Brain pericyte (primary cell): ENCODE data around the gene PIK3CD.
"Not testable (repeated sequence)": the region's sequence is repeated elsewhere in the genome, so short reads cannot be mapped to it uniquely, and the experiment has no call there.

ENCODE experiments used
- DNase-seq: peaks from one replicate; pipeline ENCODE4 v3.0.0-alpha.2; 2012; ENCODE audit warnings: low read depth, low spot score

PIK3CD gene

GRCh38 chr1:9732123-9732971, 80.8 kb downstream of the PIK3CD start:
- DNase-seq: no peak

GRCh38 chr1:9733160-9733789, 81.7 kb downstream of the PIK3CD start:
- DNase-seq: no peak

DNA sequence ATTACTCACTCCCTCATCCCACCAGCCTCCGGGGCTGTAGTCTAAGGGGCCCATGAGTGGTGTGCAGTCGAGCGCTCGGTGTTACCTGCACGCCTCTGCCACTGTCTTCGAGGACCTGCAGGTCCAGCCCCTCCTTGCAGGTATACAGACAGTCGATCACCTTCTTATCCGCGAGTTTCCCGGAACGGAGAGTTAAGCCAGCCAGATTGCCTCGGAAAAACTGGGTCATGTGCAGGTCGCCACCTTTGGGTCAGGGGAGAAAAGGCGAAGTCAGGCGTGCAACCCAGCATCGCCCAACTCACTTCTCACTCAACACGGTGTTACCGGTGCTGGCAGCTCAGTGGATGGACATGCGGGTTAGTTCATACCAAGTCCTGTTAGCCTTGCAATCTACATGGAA, 84.3 kb downstream of the PIK3CD start:
- DNase-seq: no peak

GRCh38 chr1:9736241-9736640, 84.7 kb downstream of the PIK3CD start:
- no peak for DNase-seq

- DNase-seq: no peak
Observed at GRCh38 chr1:9737057-9737456, 85.5 kb downstream of the PIK3CD start.

DNA sequence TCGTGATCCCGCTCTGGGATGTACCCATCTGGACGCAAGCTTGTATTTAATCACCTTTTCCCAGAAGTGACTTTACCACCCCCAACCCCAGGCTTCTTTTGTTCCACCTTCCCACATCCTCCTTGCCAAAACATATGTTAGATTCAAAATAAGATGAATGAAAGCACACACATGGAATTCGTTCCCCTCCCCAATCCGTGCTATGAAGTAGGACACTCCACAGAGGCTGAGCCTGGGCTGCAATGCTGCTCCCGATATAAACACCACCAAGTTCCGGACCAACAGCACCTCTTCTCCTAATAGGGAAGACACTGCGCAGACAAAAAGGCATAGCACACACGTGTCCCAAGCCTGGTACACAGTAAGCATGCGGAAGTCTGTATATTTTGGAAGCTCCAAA, 86.1 kb downstream of the PIK3CD start:
- no peak for DNase-seq

DNA sequence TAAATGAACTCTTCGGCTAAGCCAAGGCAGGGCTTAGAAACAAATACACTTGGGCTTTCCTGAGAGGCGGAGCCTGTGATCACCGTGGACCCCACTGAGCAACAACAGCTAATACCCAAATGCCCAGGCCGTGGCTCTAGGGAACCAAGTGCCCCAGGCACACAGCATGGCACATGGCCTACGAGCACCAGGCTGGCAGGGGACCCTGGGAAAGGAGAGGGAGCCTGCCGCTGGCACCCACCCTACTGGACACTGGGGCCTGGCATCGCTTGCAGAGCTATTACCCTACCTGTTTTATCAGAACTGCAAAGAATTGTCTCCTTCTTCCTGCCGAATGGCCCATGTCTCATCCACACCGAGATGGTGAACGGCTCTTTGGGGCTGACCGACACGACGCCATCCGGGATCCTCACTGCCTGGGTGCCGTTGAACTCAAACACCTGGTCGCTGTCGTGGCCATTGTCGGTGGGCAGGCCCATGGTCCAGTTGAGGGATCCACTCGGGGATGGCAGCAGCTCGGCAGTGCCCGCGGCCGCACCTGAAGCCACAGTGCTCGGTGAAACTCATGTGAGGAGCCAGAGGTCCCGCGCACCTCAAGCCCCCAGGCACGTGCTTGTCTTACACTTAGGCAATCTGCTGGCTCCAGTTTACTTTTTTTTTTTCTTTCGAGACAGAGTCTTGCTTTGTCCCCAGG, 92.7 kb downstream of the PIK3CD start:
- DNase-seq: no peak

DNA sequence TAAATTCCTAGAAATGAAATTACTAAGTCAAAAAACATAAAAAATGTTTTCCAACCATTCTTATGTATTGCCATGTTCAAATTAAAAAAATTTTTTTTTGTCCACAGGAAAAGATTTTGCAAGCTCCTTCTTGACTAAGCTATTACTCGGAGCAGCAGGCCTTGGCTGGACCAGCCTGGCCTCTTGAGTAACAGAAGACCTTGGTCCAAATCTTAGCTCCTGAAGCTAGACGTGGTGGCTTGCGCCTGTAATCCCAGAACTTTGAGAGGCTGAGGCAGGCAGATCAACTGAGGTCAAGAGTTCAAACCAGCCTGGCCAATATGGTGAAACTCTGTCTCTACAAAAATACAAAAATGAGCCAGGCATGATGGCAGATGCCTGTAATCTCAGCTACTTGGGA, 94.7 kb downstream of the PIK3CD start:
- no peak for DNase-seq

DNA sequence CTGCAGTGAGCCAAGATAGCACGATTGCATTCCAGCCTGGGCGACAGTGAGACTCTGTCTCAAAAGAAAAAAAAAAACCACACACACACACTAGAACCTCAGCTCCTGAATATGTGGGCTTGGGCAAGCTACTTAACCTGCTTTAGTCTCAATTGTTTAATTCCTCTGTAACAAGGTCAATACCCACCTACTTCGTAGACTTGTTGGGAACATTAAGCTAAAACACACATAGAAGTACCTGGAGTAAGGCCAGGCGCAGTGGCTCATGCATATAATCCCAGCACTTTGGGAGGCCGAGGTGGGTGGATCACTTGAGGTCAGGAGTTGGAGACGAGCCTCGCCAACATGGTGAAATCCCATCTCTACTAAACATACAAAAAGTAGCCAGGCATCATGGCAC, 95.1 kb downstream of the PIK3CD start:
- DNase-seq: no peak

DNA sequence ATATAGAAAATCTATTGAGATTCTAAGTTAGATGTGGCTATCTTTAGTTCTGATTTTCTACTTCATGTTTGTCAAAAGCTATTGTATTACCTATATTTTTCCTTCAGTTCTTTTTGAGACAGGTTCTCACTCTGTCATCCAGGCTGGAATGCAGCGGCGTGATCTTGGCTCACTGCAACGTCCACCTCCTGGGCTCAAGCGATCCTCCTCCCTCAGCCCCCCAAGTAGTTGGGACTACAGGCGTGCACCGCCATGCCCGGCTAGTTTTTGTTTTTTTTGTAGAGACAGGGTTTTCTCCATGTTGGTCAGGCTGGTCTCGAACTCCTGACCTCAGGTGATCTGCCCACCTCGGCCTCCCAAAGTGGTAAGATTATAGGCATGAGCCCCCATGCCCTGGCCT, 96.9 kb downstream of the PIK3CD start:
- DNase-seq: not testable (repeated sequence)

GRCh38 chr1:9749361-9749760, 97.8 kb downstream of the PIK3CD start:
- DNase-seq: no peak

- no peak for DNase-seq
Observed at GRCh38 chr1:9751971-9752370, 100.4 kb downstream of the PIK3CD start.

- DNase-seq: peak; percentile 17
Observed at GRCh38 chr1:9753121-9753531, 101.6 kb downstream of the PIK3CD start.

DNA sequence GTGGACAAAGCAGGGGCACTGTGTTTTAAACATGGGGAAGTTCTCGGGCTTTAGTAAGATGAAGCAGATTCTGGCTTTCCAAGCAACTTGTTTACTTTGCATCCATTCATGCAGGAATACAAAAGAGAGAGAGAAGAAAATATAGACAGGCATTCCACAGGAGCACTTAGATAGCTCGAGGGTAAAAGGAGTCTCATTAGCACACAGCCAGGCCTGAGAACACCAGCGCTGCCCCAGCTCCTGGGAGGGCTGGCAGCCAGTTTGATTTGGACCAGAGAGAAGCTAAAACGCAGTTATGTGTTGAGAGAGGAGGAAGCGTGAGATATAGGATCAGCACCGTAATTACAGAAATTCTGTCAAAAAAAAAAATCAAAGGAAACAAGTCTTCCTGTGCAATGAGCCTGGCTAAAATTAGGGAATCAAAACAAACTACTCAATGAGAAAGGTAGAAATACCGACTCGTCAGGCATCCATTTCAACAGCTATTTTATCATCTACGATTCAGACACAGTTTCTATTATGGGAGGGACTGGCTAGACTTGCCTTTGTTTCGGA, 104.0 kb downstream of the PIK3CD start:
- no peak for DNase-seq

DNA sequence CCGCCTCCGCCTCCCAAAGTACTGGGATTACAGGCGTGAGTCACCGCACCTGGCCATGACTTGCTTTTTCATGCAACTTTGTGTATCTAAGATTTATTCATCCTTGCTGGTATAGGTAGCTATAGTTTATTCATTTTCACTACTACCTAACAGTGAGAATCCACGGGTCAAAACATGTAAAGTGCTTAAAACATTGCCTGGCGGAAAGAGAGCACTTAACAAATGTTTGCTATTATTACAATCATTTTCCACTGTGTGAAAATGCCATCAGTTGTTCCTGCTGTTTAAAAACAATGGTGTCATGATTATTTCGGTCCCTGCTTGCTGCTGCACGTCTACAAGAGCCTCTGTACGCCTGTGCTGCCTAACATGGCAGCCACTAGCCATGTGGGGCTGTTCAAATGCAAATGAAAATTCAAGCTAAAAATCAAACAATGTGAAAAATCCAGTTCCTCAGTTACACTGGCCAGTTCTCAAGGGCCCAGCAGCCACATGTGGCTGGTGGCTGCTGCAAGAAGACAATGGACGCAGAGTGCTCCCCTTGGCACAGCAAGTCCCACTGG, 107.1 kb downstream of the PIK3CD start:
- DNase-seq: no peak

GRCh38 chr1:9759939-9760338, 108.4 kb downstream of the PIK3CD start:
- no peak for DNase-seq

DNA sequence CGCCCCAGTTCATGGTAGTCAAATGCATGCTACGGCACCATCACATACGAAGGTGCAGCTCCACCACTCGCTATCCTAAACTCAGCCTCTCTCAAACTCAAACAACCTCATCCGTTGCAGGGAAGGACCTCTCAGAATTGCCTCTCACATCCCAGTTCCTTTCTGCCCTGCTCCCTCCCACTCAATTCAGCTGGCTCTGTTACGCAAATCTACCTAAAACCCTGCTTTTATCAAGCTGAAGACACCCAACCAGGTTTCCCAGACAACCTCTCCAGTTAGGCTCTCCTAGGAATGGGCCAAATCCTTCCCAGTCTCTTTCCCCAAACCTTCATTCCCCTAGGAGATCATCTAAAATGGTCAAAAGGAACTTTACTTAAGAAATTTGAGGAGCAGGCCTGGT, 109.3 kb downstream of the PIK3CD start:
- no peak for DNase-seq

- DNase-seq: no peak
Observed at GRCh38 chr1:9761855-9762254, 110.3 kb downstream of the PIK3CD start.

DNA sequence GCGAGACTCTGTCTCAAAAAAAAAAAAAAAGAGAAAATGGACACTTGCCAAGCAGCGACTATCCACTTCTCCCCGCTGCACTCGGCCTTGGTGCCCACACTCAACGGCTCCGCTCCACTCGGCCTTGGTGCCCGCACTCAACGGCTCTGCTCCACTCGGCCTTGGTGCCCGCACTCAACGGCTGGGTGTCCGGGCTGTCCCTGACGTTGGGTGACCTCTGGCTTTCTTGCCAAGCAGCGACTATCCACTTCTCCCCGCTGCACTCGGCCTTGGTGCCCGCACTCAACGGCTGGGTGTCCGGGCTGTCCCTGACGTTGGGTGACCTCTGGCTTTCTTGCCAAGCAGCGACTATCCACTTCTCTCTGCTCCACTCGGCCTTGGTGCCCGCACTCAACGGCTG, 110.9 kb downstream of the PIK3CD start:
- not testable (repeated sequence) for DNase-seq

GRCh38 chr1:9763914-9764313, 112.4 kb downstream of the PIK3CD start:
- DNase-seq: no peak

GRCh38 chr1:9764550-9764949, 113.0 kb downstream of the PIK3CD start:
- no peak for DNase-seq
